Renal cortical epithelial cell (primary cell): ENCODE results near the gene ING5. TPM values are rescaled to one million over a fixed set of nuclear protein-coding genes. Genes with fewer than 3 reads are reported as not detected.
"Not testable (repeated sequence)": the region's sequence is repeated elsewhere in the genome, so short reads cannot be mapped to it uniquely, and the experiment has no call there.

Source experiments
- DNase-seq: peaks from one replicate; pipeline ENCODE4 v3.0.0-alpha.2; 2011; ENCODE audit warnings: low read depth
- total RNA-seq: library from RNA; depleted of rRNA; stranded (reverse); fragments of >200 nt; gene quantifications from 2 replicates; pipeline ENCODE4 v1.2.3, GENCODE V29; 2014

Gene ING5
- 15.1 and 22.7 TPM in 2 replicates for total RNA-seq

DNA sequence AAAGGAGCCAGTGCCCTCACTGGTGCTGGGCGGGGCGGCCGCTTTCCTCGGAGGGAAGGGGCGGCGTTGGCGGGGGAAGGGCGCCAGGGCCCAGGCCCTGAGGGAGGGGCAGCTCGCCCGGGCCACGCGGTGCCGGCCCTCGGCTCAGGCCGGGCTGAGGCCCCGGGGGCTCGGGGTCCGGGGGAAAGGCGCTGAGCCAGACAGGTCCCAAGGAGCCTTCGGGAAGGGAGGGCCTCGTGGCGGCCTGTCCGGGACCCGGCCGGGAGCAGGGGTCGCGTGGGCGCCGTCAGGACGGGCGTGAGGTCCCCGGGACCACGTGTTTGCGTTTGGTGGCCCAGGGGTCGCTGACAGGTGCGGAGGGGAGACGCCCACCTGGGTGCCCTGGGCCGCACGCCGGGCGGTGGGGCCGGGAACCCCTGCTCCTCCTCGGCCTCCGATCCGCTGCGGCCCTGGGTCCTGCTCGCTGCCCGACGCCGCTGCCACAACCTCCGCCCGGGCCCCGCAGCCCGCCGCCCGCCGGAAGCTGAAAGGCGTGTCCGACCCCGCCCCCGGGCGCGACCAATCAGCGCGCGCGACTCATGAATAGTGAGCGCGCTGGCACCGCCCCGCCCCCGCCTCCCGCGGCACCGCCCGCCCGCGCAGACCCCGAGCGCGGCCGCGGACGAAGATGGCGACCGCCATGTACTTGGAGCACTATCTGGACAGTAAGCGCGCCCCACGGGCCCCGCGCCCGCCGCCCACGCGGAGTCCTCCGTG, at the start of gene ING5:
Gene ING5, plus strand, starts transcription at position 641 of the 756 bp plus-strand sequence. Its CDS starts 27 bp downstream, at position 668.
- peak; percentile 56 for DNase-seq

GRCh38 chr2:241652142-241652541, 49.7 kb upstream of the ING5 start:
- DNase-seq: no peak

DNA sequence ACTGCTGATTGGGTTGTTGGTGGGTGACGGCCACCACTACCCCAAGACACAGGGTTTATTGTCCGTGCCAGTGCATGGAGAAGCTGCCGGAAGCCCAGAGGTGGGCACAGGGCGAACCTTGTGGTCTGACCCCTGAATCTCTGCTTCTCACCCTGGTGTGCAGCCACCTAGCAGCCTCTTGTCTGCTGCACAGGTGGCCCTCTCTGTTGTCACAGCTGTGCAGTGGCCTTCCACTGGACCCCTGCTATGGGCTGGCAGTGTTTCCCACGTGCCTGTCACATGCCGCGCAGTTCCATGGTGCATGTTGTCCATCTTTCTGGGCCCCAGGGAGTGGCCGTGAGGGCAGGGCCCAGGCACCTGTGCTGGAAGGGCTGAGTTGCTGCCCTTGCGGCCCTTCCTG, 49.1 kb upstream of the ING5 start:
- no peak for DNase-seq

- DNase-seq: no peak
Measured at GRCh38 chr2:241653210-241653750, 48.6 kb upstream of the ING5 start.

GRCh38 chr2:241654551-241654950, 47.3 kb upstream of the ING5 start:
- DNase-seq: no peak

DNA sequence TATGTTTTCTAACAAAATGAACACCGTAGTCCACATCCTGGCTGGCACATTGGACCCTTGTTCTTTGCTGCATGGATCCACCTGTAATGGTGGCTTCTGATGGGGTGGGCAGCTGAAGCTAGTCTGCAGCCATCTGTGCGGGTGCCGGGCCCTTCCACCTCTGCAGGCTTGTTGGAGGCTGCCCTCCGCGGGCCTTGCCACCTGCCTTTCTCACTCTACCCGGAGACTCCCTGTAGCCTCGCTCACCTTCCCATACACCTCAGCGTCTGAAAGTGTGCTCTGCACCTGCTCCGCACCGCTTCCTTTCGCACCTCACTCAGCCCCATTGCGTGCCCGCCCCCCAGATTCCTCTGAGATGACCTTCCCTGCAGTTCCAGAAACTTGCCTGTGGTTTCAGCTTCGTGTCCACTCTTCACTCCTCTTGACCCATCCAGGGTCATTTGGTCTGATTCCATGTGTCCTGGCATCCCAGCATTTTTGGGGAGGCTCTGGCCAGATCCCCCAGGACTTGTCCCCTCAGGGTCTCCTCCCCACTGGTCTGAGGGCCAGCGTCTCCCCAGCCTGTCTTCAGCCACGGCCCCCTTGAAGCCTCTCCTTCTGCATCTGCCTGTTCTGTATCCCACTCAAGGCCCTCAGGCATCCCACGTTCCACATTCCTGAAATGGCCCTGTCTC, 46.2 kb upstream of the ING5 start:
- DNase-seq: no peak

- no peak for DNase-seq
Measured at GRCh38 chr2:241656190-241656741, 45.6 kb upstream of the ING5 start.

- no peak for DNase-seq
Measured at GRCh38 chr2:241657786-241658254, 44.0 kb upstream of the ING5 start.

DNA sequence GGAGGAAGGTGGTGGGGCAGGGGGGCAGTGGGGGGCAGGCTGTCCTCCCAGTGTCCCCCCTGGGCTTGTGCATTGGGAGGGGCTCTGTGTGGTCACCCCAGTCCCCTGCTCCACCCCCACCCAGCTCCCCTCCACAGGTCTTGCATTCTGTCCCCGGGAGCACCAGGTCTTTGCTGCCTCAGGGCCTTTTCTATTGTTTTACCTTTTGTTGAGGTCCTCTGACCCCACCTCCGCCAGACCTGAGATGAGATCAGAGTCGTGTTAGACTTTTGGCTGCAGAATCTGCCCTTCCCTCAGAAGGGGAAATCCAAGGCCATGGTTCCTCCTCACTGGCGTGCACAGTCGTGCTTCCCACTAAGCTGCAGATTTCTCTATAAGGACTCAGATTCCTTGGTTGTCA, 43.5 kb upstream of the ING5 start:
- no peak for DNase-seq

- peak; percentile 58 for DNase-seq
Measured at GRCh38 chr2:241659150-241659739, 42.6 kb upstream of the ING5 start.

- DNase-seq: no peak
Measured at GRCh38 chr2:241660593-241661213, 41.1 kb upstream of the ING5 start.

GRCh38 chr2:241662731-241663130, 39.1 kb upstream of the ING5 start:
- not testable (repeated sequence) for DNase-seq

- no peak for DNase-seq
Measured at GRCh38 chr2:241665731-241666440, 36.0 kb upstream of the ING5 start.

GRCh38 chr2:241666627-241667400, 35.0 kb upstream of the ING5 start:
- no peak for DNase-seq

DNA sequence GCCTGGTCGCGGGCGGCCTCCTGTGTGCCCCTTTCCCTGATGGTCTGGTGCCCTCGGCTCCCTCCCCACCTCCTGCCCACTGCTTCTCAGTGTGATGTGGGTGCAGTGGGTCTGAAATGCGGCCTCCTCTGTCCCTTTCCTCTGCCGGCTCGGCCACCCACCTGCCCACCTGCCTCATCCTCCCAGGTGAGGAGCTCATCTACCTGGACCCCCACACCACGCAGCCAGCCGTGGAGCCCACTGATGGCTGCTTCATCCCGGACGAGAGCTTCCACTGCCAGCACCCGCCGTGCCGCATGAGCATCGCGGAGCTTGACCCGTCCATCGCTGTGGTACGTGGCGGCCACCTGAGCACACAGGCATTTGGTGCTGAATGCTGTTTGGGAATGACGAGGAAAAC, 33.5 kb upstream of the ING5 start:
- no peak for DNase-seq

DNA sequence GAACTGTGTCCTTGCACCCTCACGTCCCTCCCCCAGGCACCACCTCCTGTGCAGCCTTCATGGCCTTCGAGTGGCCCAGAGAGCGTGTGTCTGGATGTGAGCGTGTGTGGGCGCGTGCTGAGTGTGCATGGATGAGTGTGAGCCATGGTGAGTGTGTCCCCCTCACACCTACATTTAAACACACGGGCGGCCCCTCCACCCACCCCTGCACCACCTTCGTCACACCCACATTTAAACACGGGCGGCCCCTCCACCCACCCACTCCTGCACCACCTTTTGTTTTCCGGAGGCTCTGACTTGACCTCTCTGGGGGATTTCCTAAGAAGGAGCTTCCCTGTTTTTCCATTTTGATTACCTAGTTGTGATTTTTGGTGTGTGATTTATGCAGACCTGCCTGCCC, 33.0 kb upstream of the ING5 start:
- DNase-seq: no peak

DNA sequence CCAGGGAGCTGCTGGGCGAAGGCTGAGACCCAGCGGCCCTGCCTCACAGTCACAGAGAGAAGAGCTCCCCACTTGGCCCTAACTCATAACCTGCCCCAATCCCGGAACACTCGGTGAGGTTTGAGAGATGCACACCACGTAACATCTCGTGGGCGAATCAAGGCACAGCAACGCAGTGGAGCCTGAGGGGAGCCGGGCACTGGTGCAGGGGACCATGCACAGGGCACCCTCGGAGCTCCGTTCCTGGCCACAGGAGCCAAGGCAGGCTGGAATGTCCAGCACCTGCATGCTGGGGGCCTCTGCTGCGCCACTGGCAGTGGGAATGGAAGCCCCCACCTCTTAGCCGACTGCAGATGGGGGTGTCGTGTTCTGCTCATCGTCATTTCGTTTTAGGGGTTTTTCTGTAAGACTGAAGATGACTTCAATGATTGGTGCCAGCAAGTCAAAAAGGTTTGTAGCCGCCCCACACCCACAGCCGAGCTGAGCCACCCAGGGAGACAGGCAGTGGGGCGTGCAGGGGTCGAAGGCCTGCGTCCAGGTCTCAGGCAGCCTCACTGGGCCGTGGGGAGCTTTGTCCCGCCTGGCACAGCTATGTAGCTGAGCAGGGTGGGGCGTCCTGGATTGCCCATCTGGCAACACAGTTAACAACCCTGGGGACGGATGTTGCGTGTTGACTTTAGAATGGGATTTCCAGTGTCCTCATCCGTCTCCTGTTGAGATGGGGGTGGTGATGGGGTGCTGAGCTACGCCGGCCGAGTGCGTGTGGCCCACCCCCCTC, 31.3 kb upstream of the ING5 start:
- DNase-seq: no peak

DNA sequence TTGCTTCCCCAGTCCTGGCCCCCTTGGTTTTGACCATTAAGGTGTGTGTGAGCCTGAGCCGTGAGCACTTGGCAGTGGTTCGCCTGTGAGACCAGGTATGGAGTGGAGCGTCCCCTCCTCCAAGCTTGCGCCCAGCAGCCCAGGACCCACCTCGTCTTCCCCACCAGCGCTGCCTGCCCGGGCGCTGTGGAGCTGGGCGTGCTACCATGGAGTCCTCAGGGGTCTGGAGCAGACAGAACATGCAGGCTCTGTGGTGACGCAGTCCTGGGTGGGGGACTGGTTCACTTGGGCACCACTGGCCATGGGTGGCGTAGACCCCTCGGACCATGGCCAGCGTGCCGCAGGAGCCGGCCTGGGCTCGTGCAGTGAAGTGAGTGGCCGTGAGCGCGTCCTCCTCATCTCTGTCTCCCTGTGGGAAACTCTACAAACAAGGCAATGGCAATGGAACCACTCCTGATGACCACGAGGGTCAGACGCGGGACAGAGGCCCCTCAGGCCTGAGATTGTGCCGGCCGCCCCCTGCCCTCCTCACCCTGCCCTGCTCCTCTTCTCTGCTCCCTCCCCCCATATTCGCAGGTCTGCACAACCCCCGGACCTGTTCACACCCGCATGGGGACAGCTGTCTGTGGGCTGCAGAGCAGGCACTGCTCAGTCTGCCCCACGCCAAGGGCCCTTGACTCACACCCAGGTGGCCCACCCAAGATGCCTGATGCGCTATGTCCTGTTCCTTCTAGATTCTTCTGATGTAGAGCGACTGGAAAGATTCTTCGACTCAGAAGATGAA, 30.2 kb upstream of the ING5 start:
- DNase-seq: no peak
